Osteocyte (in vitro differentiated cells): ENCODE data around the gene FUT2. TPM values are rescaled to one million over a fixed set of nuclear protein-coding genes. Genes with fewer than 3 reads are reported as not detected.

Source experiments
- DNase-seq: peaks from one replicate; pipeline ENCODE4 v3.0.0; 2021; ENCODE audit warnings: mixed read lengths; ENCODE audit not compliant: unreplicated experiment; ENCODE audit errors: extremely low spot score
- H3K27ac Mint-ChIP-seq: one replicate; pipeline ENCODE4 v1.8.0; 2021; ENCODE audit warnings: mild to moderate bottlenecking, mixed read lengths; ENCODE audit not compliant: unreplicated experiment
- H3K27me3 Mint-ChIP-seq: one replicate; pipeline ENCODE4 v1.8.0; 2021; ENCODE audit warnings: mixed read lengths; ENCODE audit not compliant: unreplicated experiment
- H3K36me3 Mint-ChIP-seq: one replicate; pipeline ENCODE4 v1.8.0; 2021; ENCODE audit warnings: mixed read lengths; ENCODE audit not compliant: unreplicated experiment
- H3K4me1 Mint-ChIP-seq: one replicate; pipeline ENCODE4 v1.8.0; 2021; ENCODE audit warnings: mixed read lengths; ENCODE audit not compliant: unreplicated experiment
- H3K4me3 Mint-ChIP-seq: one replicate; pipeline ENCODE4 v1.8.0; 2021; ENCODE audit warnings: mild to moderate bottlenecking, moderate library complexity, mixed read lengths; ENCODE audit not compliant: unreplicated experiment
- H3K9me3 Mint-ChIP-seq: one replicate; pipeline ENCODE4 v1.8.0; 2021; ENCODE audit warnings: mixed read lengths; ENCODE audit not compliant: unreplicated experiment
- CTCF ChIP-seq: fragments of 200-600 bp; sonication (generic); IDR thresholded peaks from 2 replicates; pipeline ENCODE4 v1.5.0; 2021; ENCODE audit warnings: antibody characterized with exemption, mild to moderate bottlenecking, moderate library complexity
- total RNA-seq: library from RNA; stranded (reverse); gene quantifications from 2 replicates; pipeline ENCODE4 v1.2.1, GENCODE V29; 2021

The FUT2 gene
- total RNA-seq, 1 donor from 2014 or later = not detected

GRCh38 chr19:48728911-48729664 is 33.3 kb downstream of the FUT2 start:
- Mint-ChIP-seq H3K9me3 (peaks cover 7% of the 10 kb centered on the region), H3K27ac (no peak overlapping the region), H3K4me1 (peaks cover 13% of the 10 kb centered on the region), H3K4me3 (no peak overlapping the region), H3K27me3 (no peaks in the 10 kb centered on the region), H3K36me3 (no peaks in the 10 kb centered on the region)
- TF ChIP-seq CTCF = no peak
- DNase-seq = no peak

- no peak for TF ChIP-seq CTCF
- Mint-ChIP-seq H3K36me3 (no peaks in the 10 kb centered on the region), H3K27me3 (no peaks in the 10 kb centered on the region), H3K9me3 (no peaks in the 10 kb centered on the region), H3K4me1 (peaks cover 4% of the 10 kb centered on the region), H3K27ac (no peak overlapping the region), H3K4me3 (no peak overlapping the region)
- no peak for DNase-seq
Observed at GRCh38 chr19:48731452-48731851, 35.7 kb downstream of the FUT2 start.

- H3K36me3 Mint-ChIP-seq = no peaks in the 10 kb centered on the region
- H3K4me3 Mint-ChIP-seq = peak overlapping the region; percentile 66
- no peak for DNase-seq
- no peaks in the 10 kb centered on the region for H3K27me3 Mint-ChIP-seq
- H3K9me3 Mint-ChIP-seq = no peaks in the 10 kb centered on the region
- peaks cover 7% of the 10 kb centered on the region for H3K4me1 Mint-ChIP-seq
- TF ChIP-seq CTCF = no peak
- no peak overlapping the region for H3K27ac Mint-ChIP-seq
Observed at GRCh38 chr19:48734625-48735024, 38.9 kb downstream of the FUT2 start.

- Mint-ChIP-seq H3K4me1 (peaks cover 7% of the 10 kb centered on the region), H3K9me3 (no peaks in the 10 kb centered on the region), H3K27ac (no peak overlapping the region), H3K36me3 (no peaks in the 10 kb centered on the region), H3K27me3 (no peaks in the 10 kb centered on the region), H3K4me3 (peak overlapping the region; percentile 66)
- TF ChIP-seq CTCF = no peak
- no peak for DNase-seq
Observed at GRCh38 chr19:48735031-48735615, 39.4 kb downstream of the FUT2 start.

GRCh38 chr19:48737360-48737998 is 41.7 kb downstream of the FUT2 start:
- Mint-ChIP-seq H3K27me3 (no peaks in the 10 kb centered on the region), H3K4me1 (peaks cover 7% of the 10 kb centered on the region), H3K4me3 (peak overlapping the region; percentile 18), H3K9me3 (no peaks in the 10 kb centered on the region), H3K27ac (no peak overlapping the region), H3K36me3 (no peaks in the 10 kb centered on the region)
- DNase-seq = no peak
- TF ChIP-seq CTCF = no peak
